Gastrocnemius medialis (tissue), 4 donors: Measurements from ENCODE around the gene SND1. TPM values are rescaled to one million over a fixed set of nuclear protein-coding genes. Genes with fewer than 3 reads are reported as not detected.

Experiments used
- ATAC-seq, 2 donors: fragments of 150-250 bp; one replicate each; pipeline ENCODE4 v1.9.1; 2016
- DNase-seq, 2 donors: peaks; one replicate each; pipeline ENCODE4 v3.0.0-alpha.2; 2019
- H3K27ac ChIP-seq, 4 donors: fragments of 200-600 bp; sonication (generic); 1 replicate in 1 of 4; 2 replicates in 3 of 4; pipeline ENCODE4 v1.5.1; 2016 to 2018; ENCODE audit warnings: mild to moderate bottlenecking in 2 of 4, moderate library complexity in 1 of 4
- H3K27me3 ChIP-seq, 3 donors: fragments of 200-600 bp; sonication (generic) in 2 of 3; 1 replicate in 1 of 3; 2 replicates in 2 of 3; pipeline versions ENCODE4 v1.5.1 to v1.6.0; 2016 to 2019; ENCODE audit warnings: mild to moderate bottlenecking in 1 of 3, moderate library complexity in 1 of 3
- H3K36me3 ChIP-seq, 2 donors: fragments of 200-600 bp; sonication (generic) in 1 of 2; one replicate each; pipeline ENCODE4 v1.5.1; 2017 to 2018
- H3K4me1 ChIP-seq, 2 donors: fragments of 200-600 bp; sonication (generic) in 1 of 2; one replicate each; pipeline ENCODE4 v1.5.1; 2016 to 2017; ENCODE audit warnings: mild to moderate bottlenecking in 2 of 2
- H3K4me3 ChIP-seq, 4 donors: fragments of 200-600 bp; sonication (generic) in 3 of 4; 1 replicate in 1 of 4; 2 replicates in 3 of 4; pipeline ENCODE4 v1.5.1; 2016 to 2019; ENCODE audit warnings: mild to moderate bottlenecking in 2 of 4
- H3K9me3 ChIP-seq, 3 donors: fragments of 200-600 bp; sonication (generic) in 2 of 3; 1 replicate in 1 of 3; 2 replicates in 2 of 3; pipeline ENCODE4 v1.5.1; 2016 to 2019
- POLR2A ChIP-seq, 2 donors: fragments of 450-650 bp; IDR thresholded peaks; one replicate each; pipeline ENCODE4 v1.6.1; 2017; ENCODE audit warnings: antibody characterized with exemption in 2 of 2, mild to moderate bottlenecking in 2 of 2, moderate library complexity in 2 of 2
- in situ Hi-C, 4 donors: fragments of 200-750 bp; cut with MboI; loops; one replicate each; pipeline versions ENCODE4 v1.15.0 to v1.8.0; 2017; ENCODE audit warnings: low sequenced_read_pairs in 4 of 4
- intact Hi-C: fragments of 100-400 bp; cut with DNase I; formaldehyde crosslinking; loops from one replicate; pipeline ENCODE4 v1.15.1; 2023; ENCODE audit warnings: low total_unique reads
- total RNA-seq, 4 donors: library from RNA; depleted of rRNA; stranded (reverse); fragments of >200 nt; gene quantifications; one replicate each; pipeline versions ENCODE4 v1.1.0 to v1.2.3, GENCODE V29; 2016
- TF ChIP-seq, protein P1 (sequence below), 5 experiments: fragments of 450-650 bp in 3 of 5; fragments of 200-600 bp in 2 of 5; sonication (generic) in 2 of 5; IDR thresholded peaks in 4 of 5; conservative IDR thresholded peaks in 1 of 5; 1 replicate in 4 of 5; 2 replicates in 1 of 5; pipeline ENCODE4 v1.5.1; 2016 to 2019; ENCODE audit warnings: antibody characterized with exemption in 5 of 5, mild to moderate bottlenecking in 3 of 5, moderate library complexity in 3 of 5

SND1 gene
- total RNA-seq, 4 donors from 2014 or later: 30.4 to 73.0 (median 50.3) TPM

DNA sequence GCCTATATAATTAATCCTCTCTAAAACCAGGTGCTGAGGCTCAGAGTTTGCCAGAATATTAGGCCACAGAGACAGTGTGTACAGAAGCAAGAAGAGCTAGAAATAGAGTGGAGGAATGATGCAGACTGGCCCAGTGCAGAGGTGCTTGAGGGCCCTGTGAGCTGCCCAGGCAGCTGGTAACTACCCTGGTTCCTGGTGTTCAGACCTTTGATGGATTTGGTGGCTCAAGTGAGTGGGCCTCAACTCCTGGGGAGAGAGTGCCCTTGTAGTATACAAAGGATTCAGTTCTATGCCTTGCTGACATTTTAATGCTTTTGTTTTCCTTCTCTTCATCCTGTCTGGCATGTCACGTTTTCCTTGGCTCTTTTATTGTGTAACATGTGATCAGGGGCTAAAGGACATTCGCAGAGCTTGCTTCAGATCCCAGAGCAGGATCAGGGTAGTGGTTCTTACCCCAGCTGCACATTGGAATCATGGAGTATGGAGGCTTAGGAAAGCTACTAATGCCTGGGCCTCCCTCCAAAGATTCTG lies 359.2 kb downstream of the SND1 start:
- no peak overlapping the region for H3K4me3 ChIP-seq
- DNase-seq (peak in 1 of 2 donors; percentile 44), ATAC-seq (peak; percentile 79 to 94)
- intact Hi-C loops (no loop called here), in situ Hi-C loops (no loop called here)
- peak overlapping the region; percentile 16 to 86 (median 42) for H3K27ac ChIP-seq
- no peaks in the 10 kb centered on the region for H3K9me3 ChIP-seq
- H3K36me3 ChIP-seq: no peaks in the 10 kb centered on the region
- H3K4me1 ChIP-seq: peaks cover 5 to 42% of the 10 kb centered on the region in 2 donors
- no peaks in the 10 kb centered on the region for H3K27me3 ChIP-seq
- TF ChIP-seq POLR2A (IDR thresholded peaks at IDR 0.05): no peak
- TF ChIP-seq, protein P1, sequence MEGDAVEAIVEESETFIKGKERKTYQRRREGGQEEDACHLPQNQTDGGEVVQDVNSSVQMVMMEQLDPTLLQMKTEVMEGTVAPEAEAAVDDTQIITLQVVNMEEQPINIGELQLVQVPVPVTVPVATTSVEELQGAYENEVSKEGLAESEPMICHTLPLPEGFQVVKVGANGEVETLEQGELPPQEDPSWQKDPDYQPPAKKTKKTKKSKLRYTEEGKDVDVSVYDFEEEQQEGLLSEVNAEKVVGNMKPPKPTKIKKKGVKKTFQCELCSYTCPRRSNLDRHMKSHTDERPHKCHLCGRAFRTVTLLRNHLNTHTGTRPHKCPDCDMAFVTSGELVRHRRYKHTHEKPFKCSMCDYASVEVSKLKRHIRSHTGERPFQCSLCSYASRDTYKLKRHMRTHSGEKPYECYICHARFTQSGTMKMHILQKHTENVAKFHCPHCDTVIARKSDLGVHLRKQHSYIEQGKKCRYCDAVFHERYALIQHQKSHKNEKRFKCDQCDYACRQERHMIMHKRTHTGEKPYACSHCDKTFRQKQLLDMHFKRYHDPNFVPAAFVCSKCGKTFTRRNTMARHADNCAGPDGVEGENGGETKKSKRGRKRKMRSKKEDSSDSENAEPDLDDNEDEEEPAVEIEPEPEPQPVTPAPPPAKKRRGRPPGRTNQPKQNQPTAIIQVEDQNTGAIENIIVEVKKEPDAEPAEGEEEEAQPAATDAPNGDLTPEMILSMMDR (IDR thresholded peaks at IDR 0.05 in 4 of 5, conservative IDR thresholded peaks at IDR 0.05 in 1 of 5): no peak

DNA sequence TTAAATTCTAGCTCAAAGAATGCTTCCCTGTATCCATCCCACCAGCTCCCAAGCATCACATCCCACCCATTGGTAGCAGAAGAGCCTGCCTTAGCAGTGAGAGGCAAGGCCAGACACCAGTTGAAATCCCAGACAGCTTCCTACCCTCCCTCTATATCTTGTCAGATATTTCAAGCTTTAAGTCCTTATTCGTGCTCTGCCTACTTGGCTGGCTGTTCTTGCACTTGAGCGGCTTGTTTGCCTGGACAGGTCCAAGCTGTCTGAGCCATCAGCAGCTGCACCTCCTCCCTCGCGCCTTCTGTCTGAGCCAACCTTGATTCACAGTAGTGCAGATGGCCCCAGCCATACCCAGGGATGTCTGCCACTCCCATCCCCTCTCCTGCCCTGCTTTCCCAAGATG lies 362.8 kb downstream of the SND1 start:
- Histone ChIP-seq H3K4me1 (peaks cover 5 to 28% of the 10 kb centered on the region in 2 donors), H3K27me3 (no peaks in the 10 kb centered on the region), H3K36me3 (no peaks in the 10 kb centered on the region), H3K27ac (no peak overlapping the region), H3K9me3 (no peaks in the 10 kb centered on the region), H3K4me3 (no peak overlapping the region)
- TF ChIP-seq, protein P1 (IDR thresholded peaks at IDR 0.05 in 4 of 5, conservative IDR thresholded peaks at IDR 0.05 in 1 of 5): no peak
- TF ChIP-seq POLR2A (IDR thresholded peaks at IDR 0.05): no peak
- in situ Hi-C loops (no loop called here), intact Hi-C loops (no loop called here)
- no peak for DNase-seq
- no peak for ATAC-seq

DNA sequence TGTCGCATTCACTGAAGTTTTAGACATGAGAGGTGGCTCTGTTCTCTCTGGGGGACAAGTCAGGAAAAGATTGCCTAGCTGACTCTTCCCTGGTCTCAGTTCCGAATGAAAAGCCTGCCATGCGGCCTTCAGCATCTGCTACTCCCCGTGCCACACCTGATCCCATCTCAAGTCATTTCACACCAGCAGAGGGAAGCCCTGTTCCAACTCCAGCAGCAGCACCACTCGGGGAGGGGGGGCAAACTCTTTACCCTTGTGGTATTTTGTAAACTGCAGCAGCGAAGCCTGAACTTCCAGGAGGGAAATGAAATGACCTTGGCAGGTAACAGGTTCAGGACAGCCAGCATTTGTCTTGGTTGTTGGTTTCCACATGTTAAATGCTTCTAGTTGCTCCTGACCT lies 365.5 kb downstream of the SND1 start:
- Histone ChIP-seq H3K4me3 (no peak overlapping the region), H3K36me3 (no peaks in the 10 kb centered on the region), H3K27ac (no peak overlapping the region), H3K9me3 (no peaks in the 10 kb centered on the region), H3K4me1 (peaks cover 0 to 15% of the 10 kb centered on the region in 2 donors), H3K27me3 (no peaks in the 10 kb centered on the region)
- ATAC-seq: no peak
- in situ Hi-C loops: no loop called here
- no peak for DNase-seq
- TF ChIP-seq, protein P1 (IDR thresholded peaks at IDR 0.05 in 4 of 5, conservative IDR thresholded peaks at IDR 0.05 in 1 of 5): no peak
- no peak for TF ChIP-seq POLR2A (IDR thresholded peaks at IDR 0.05)
- intact Hi-C loops: no loop called here

DNA sequence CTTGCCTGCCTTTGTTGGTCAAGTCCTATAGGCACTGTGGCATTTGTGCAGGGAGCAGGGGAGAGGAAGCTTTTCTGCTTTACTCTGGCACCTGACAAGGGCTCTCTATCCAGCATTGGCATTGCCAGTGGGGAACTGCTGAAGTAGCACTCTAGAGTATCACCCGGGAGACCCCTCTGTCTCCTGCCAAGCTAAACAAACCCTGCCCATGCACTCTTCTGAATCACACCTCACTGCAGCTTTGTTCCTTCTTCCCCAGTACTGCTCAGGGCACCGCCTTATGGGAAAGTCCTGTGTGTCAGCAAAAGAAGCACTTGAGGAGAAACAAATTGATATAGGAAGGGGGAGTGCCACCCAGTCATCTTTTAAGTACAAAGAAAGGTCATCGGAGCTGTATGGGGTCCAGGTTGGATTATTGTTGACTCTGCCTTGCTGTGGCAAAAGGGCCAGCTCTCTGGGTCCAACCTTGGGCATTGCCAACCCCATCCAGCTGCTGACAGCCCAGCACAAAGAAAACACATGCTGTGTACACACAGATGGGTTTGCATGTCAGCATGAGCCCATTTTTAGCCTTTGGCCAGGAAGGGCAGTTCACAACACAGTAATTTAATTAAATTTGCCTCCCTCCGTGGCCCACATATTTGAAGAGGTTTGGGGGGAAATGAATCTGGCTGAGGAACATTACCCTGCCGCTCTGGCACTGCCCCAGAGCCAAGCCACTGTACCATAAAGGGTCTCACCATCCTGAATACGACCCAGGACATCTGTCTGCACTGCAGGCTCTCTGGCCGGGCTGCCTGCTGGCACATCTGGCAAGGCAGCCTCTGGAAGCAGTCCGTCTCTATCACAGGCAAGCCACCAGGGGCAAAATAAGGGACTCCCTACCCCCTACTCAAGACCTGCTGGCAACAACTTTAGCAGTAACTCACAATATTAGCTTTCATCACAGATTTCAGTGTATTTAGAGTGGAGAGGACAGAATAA lies 366.2 kb downstream of the SND1 start:
- Histone ChIP-seq H3K27me3 (no peaks in the 10 kb centered on the region), H3K9me3 (no peaks in the 10 kb centered on the region), H3K4me1 (peaks cover 3 to 18% of the 10 kb centered on the region in 2 donors), H3K4me3 (no peak overlapping the region), H3K27ac (no peak overlapping the region), H3K36me3 (no peaks in the 10 kb centered on the region)
- intact Hi-C loops: no loop called here
- TF ChIP-seq, protein P1 (IDR thresholded peaks at IDR 0.05 in 4 of 5, conservative IDR thresholded peaks at IDR 0.05 in 1 of 5): no peak
- no peak for TF ChIP-seq POLR2A (IDR thresholded peaks at IDR 0.05)
- ATAC-seq: no peak
- in situ Hi-C loops: no loop called here
- DNase-seq: no peak
